ENCODE data around the gene GARS1.
"Not testable (repeated sequence)": the region's sequence is repeated elsewhere in the genome, so short reads cannot be mapped to it uniquely, and the experiment has no call there.

GARS1 gene

GRCh38 chr7:30625283-30625682 is 30.6 kb downstream of the GARS1 start:
- no peak for DNase-seq (ENCODE audit: low spot score)

GRCh38 chr7:30627026-30627425 is 32.3 kb downstream of the GARS1 start:
- DNase-seq (ENCODE audit: low spot score) = no peak

- no peak for DNase-seq (ENCODE audit: low spot score)
Measured at GRCh38 chr7:30630986-30631385, 36.3 kb downstream of the GARS1 start.

GRCh38 chr7:30633223-30633622 is 38.5 kb downstream of the GARS1 start:
- DNase-seq (ENCODE audit: low spot score) = no peak

- no peak for DNase-seq (ENCODE audit: low spot score)
Measured at GRCh38 chr7:30634193-30634626, 39.5 kb downstream of the GARS1 start.

GRCh38 chr7:30634634-30635201 is 40.0 kb downstream of the GARS1 start:
- DNase-seq (ENCODE audit: low spot score) = no peak

- DNase-seq (ENCODE audit: low spot score) = no peak
Measured at GRCh38 chr7:30635798-30636197, 41.1 kb downstream of the GARS1 start.

GRCh38 chr7:30642322-30642721 is 47.6 kb downstream of the GARS1 start:
- DNase-seq (ENCODE audit: low spot score) = not testable (repeated sequence)

GRCh38 chr7:30642789-30643188 is 48.1 kb downstream of the GARS1 start:
- DNase-seq (ENCODE audit: low spot score) = no peak

- DNase-seq (ENCODE audit: low spot score) = no peak
Measured at GRCh38 chr7:30644286-30644955, 49.7 kb downstream of the GARS1 start.

- DNase-seq (ENCODE audit: low spot score) = no peak
Measured at GRCh38 chr7:30645661-30646060, 51.0 kb downstream of the GARS1 start.

GRCh38 chr7:30646154-30646553 is 51.5 kb downstream of the GARS1 start:
- DNase-seq (ENCODE audit: low spot score) = no peak

- no peak for DNase-seq (ENCODE audit: low spot score)
Measured at GRCh38 chr7:30647589-30648364, 53.1 kb downstream of the GARS1 start.

- DNase-seq (ENCODE audit: low spot score) = no peak
Measured at GRCh38 chr7:30648744-30649540, 54.3 kb downstream of the GARS1 start.

GRCh38 chr7:30649717-30650420 is 55.2 kb downstream of the GARS1 start:
- DNase-seq (ENCODE audit: low spot score) = no peak

GRCh38 chr7:30650421-30650808 is 55.7 kb downstream of the GARS1 start:
- DNase-seq (ENCODE audit: low spot score) = no peak

- no peak for DNase-seq (ENCODE audit: low spot score)
Measured at GRCh38 chr7:30652132-30652531, 57.5 kb downstream of the GARS1 start.

GRCh38 chr7:30652698-30653641 is 58.3 kb downstream of the GARS1 start:
- DNase-seq (ENCODE audit: low spot score) = no peak

- no peak for DNase-seq (ENCODE audit: low spot score)
Measured at GRCh38 chr7:30654296-30655090, 59.8 kb downstream of the GARS1 start.
